HG02571 (cell line): ENCODE measurements around the gene AUH.

Experiments
- ATAC-seq: cut with Tn5 transposase; IDR thresholded peaks from one replicate; pipeline ENCODE4 v1.9.1; 2021; ENCODE audit warnings: mild to moderate bottlenecking, moderate library complexity; ENCODE audit not compliant: unreplicated experiment

AUH gene

DNA sequence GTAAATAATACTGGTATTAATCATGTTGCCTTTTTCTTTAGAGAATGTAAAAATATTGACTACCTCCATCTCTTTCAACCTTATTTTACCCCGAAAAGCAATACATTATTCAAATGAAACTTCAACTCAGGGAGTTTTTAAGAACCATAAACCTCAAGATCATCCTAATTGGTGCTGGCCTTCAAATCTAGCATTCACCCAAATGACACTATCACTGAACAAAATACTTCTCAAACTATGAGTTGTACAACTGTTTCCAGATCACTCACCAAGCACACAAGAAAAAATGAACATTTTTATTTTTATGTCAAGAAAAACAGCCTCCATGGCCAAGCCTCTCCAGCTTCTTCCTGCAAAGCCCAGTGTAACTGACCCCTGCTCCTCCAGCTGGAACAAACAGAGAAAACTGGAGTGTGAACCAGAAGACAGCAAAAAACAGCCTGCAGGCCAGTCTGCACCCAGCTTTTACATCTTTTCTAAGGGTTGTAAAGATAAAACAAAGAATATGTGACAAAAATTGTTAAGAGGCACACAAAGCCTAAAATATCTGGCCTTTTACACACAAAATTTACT lies 21.2 kb downstream of the AUH start:
- no peak for ATAC-seq

DNA sequence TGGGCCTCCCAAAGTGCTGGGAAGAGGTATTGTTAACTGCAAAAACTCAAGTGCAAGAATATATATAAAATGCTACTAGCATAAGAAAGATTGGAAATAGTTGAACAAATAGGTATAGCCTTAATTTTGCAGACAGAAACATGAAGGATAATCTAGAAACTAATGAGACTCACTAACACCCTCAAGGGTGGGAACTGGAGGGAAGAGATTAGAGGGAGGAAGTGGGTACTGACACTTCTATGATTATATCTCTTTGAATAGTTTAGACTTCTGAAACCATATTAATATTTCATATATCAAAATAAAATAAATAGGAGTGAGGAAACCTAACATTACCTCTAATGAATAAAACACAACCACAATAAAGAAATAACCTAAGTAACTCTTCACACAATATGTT lies 23.0 kb downstream of the AUH start:
- no peak for ATAC-seq

DNA sequence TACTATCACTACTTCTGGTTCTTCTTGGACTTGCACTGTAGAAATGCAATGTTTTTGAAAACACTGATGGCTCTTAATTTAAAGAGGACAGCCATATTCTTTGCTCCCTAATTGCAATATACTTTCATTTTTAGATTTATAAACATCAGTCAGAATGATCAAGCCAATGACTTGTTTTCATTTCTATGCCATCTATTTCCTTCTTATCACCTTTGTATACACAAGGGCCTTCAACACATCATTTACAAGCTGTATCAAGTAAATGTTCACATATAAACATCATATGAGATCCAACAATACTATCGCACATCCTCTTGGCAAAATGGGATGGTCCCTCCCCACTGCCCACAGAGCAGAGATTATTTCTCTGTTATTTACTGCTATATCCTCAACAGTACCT lies 24.9 kb downstream of the AUH start:
- no peak for ATAC-seq

DNA sequence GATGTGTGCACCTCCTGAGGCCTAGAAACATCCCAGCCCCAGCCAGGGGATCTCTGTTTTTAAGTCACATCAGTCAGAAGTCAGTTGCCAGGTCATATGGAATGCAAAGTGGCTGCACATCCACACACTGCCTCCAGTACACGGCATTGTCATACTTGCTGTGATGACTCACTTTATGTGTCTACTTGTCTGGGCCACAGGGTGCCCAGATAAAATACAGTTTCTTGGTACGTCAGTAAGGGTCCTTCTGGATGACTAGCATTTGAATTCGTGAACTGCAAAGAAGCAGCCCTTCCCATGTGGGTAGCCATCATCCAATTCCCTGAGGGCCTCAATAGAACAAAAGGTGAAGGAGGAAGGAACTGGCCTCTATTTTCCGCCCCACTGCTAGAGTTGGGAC lies 27.7 kb downstream of the AUH start:
- no peak for ATAC-seq

DNA sequence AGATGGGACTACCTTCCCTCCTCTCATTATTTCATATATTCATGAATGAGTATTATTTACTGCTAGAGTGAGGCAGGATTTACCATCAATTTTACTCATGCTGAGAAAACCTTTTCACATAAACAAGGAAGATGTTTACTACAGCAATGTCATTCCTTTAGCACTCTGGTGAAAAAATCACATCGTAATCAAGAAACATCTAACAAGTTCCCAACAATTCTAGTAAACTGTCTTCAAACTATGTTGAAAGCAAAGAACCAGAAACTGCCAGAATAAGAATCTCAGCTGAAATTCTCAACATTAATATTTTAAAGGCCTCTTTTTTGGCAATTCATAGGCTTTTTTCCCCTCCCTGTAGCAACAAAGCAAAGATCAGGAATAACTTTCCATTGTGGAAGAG lies 28.2 kb downstream of the AUH start:
- ATAC-seq: no peak

DNA sequence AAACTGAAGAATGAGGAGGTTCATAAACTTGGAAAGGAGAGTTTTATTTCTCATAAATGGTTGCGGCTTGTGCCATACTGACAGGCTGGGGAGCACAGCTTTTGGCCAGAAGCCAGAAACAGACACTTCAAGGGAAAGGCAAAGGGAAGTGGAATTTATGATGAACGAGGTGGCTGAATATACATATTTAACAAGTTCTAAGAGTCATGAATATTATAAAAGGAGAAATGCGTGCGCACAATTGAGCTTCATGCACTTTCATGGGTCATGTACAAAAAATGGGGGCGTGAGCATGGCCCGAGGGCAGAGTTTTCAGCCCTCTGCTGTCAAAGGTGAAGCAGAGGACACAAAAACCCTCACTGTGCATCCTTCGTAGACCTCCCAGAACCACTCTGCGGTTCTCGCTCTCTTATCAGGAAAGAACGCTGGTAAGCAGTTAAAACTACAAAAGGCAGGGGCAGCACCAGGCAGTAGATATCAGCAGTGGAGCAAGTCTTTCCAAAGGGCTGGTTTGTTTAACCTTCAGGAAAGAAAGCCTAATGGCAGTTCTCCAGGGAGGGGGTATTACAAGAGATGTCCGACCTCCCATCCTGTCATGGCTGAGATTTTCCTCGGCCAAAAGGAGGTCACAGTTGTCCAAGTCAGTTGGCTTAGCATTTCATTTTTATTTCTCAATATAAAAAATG lies 29.0 kb downstream of the AUH start:
- no peak for ATAC-seq

DNA sequence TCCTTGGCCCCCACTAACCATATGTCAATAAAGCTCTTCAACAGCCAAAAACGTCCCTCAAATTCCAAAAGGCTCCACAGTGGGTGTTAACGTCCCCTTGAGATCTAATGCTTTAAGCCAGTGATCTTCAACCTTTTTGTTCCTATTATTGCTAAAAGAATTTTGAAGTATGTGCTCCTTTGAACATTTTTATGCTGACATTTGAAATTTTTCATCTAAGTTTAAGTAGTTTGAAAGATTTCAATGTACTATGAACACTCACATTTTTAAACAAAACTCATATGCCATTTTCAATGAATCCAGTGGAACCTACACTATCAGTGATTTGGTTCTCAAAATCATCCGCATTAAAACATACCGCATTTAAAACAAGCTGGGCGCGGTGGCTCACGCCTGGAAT lies 29.9 kb downstream of the AUH start:
- no peak for ATAC-seq

DNA sequence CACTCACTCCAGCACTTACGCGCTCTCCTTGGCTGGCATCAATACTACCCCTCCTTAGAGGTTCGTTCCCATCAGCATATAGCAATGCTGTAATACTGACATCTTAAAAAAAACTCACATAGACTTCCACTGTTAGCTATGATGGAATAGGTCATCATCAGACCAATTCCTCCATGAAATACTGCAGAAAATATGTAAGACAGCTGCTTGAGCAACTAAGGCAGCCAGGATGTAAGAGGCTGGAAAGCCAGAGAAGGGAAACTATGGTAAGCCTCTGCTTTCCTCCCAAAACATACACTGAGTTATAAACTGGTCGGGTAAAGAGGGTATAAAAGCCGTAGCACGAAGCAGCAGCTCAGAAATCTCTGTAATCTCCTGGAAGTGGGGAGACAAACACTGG lies 33.5 kb downstream of the AUH start:
- no peak for ATAC-seq

DNA sequence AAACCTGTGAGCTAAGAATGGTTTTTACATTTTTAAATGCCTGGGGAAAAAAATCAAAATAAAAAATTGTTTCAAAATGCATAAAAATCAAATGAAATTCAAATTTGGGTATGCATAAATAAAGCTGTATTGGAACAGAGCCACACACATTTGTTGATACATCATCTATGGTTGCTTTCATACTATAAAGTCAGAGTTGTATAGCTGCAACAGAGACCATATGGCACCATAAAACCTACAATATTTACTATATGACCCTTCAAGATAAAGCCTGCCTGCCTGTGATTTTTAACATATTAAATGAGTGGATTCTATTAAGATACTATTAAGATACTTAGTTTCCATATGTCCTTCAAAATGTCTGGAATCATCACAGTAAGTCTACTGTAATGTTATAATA lies 40.0 kb downstream of the AUH start:
- no peak for ATAC-seq

DNA sequence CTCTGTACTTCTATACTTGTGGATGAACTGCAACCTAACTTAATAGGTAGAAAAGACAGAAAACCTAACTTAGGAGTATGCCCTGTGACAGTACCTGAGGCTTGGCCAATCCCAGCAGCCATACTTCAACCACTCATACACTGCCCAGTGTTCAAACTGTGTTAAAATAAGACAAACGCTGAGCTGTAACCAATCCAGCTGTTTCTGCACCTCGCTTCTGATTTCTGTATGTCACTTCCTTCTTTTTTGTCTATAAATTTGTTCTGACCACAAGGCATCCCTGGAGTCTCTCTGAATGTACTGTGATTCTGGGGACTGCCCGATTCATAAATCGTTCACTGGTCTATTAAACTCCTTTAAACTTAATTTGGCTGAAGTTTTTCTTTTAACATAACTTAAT lies 41.4 kb downstream of the AUH start:
- ATAC-seq: no peak

DNA sequence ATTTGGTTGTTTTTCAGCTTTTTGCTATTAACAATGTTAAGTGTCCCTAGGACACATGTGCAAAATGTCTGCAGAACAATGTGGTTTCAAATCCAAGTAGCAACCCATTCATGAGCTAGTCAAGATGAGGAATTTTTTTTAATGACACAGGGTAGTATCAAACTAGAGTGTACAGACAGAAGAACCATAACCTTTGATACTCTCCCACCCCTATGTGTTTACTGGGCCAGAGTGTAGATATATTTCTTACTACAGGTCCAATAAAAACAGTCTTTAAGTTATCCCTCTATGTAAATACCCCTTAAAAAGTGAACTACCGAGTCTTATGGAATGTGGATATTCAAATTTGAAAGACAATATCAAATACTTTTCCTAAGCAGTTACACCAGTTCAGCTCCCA lies 45.6 kb downstream of the AUH start:
- ATAC-seq: no peak

DNA sequence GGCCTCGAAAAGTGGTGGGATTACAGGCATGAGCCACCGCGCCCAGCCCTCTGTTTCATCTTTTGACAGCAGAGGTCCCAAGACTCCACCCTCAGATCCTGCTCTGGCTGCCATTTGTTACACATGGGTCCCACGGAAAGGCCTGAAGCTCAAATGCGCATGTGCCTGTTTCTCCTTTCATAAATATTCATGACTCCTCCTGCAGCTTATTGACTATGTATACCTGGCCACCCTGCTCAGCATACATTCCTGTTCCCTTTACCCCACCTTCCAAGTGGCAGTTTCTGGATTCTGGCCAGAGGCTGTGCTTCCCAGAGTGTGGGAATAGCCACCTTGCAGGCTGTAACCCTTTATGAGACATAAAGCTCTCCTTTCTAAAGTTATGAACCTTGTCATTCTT lies 46.5 kb downstream of the AUH start:
- ATAC-seq: no peak

DNA sequence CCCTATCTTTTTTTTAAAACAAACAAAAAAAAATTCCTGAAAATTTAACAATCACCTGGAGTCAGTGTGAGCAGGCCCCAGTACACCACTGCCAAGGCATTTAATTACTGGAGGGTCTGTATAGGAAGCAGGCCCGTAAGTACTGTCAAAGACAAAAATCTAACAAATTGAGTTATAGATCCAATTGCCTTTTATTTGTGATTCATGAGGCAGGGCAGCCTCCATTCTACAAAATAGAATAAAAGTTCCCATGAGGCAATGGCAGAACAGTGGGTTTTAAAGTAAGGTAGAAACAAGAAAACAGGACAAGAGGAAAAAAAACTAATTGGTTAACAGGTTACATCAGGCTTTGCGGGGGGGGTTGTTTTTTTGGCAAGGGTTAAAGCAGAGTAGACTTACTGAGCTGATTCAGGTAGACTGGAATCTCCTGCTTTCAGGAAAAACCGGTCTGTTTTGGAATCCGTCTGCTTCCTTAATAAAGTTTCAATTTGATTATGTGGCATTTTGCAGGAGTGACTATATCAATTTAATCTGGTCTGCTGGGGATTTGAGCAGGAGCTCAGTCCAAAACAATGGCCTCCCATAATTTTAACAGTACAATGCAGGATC lies 48.9 kb downstream of the AUH start:
- ATAC-seq: no peak

DNA sequence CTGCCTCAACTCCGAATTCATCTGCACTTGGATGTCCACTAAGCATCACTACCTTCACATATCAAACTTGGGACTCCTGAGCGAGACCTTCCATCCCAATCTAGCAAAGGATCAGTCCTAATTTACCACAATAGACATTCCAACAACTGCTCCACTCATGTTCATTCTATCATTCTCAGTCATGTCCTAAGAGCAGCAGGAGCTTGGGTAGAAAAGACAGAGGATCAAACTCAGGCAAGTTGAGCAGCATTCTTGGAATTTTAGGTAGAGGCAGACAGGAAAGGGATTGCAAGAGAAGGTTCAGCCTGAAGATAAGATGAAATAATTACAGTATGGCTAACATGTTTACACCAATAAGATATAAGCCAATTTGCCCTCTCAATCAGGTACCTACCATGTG lies 51.7 kb downstream of the AUH start:
- no peak for ATAC-seq

DNA sequence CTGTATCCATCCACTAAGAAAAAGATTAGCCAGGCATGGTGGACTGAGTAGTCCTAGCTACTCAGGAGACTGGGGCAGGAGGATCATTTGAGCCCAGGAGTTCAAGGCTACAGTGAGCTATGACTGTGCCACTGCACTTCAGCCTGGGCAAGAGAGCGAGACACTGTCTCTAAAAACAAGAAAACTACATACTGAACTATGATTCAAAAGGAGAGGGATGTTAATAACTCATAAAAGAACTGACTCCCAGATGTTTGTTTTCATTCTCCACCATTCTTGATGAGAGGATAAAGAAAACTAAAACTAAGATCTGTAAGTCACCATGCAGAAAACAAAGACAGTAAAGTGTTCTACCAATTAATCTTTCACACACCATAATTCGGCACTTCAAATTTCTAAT lies 53.5 kb downstream of the AUH start:
- no peak for ATAC-seq

DNA sequence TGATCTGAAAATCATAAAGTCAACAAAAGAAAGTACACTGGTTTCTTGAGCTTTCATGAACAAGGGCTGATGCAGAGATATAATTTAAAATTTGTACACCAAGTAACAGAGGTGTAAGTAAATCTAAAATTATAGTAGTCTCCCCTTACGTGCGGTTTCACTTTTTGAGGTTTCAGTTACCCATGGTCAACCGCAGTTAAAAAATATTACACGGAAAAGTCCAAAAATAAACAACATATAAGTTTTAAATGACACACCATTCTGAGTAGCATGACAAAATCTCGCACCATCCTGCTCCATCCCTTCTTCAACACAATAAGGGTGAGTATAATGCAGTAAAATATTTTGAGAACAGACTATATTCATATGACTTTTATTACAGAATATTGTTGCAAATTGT lies 54.4 kb downstream of the AUH start:
- ATAC-seq: no peak

DNA sequence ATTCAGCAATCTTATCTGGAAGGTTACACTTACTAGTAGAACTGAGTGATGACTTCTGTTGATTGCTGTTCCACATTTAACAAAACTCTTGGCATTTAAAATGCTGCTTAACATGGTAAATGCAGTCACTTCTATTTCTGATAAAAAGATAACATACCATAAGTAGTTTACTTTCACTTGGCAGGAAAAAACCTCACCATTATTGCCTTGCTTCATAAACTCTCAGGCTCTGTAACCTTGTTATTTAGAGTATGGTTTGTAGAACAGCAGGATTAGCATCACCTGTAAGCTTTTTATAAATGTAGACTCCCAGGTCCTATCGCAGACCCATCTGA lies 55.5 kb downstream of the AUH start:
- ATAC-seq: no peak

DNA sequence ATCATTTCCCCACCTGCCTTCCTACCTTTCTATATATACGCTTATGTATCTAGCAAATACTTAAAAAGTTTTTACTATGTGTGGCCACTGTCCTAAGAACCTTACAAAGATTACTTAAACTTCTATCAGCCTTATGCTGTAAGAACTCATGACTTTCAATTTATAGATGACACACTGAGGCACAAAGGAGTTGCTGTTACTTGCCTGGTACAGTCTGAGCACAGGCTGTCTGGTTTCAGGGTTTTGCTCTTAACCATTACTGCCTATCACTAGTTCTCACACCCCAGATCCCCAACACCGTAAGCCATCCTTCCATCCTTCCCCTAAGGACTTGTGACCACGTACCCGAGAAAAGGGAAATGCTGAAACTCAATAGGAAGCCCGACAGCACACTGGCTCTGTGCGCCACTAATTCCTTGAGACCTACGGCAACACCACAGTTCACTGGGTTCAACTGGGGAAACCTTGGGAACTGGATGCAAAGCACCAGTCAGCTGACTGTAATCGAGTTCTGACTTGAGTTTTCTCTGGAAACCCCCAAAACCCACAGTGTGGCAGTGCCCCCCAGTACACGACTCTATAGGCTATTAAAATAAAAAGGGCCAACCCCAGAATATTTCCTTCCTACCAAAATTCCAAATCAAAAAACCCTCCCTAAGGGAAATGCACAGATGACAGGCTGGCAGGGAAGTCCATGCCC lies 56.0 kb downstream of the AUH start:
- no peak for ATAC-seq

DNA sequence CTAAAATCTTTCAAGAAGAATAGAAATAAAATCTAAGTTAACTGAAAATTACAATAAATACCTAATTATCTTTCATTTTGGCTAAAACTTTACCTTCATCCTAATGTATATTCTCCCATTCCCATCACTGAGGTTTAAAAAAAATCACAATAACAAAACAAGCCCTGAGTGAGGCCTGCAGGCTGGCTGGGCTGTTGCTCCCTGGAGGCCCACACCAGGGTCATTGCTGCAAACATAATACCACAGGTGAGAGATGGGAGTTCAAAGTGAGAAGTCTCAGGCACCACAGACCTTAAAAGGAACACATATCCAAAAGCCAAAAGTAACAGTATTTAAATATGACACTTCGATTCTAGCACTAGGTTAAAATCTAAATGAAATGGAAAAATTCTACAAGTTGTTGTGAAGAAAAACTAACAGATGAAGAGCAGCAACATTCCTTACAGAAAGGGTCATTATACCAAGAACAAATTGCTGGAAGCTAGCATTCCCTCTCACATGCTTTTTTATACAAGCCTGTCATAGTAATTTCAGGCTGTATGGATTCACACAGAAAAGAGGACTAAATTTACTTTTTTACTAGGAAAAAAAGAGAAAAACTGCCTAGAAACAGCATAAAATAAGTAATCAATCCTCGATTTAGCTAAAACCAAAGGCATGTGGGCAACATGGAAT lies 57.8 kb downstream of the AUH start:
- no peak for ATAC-seq

DNA sequence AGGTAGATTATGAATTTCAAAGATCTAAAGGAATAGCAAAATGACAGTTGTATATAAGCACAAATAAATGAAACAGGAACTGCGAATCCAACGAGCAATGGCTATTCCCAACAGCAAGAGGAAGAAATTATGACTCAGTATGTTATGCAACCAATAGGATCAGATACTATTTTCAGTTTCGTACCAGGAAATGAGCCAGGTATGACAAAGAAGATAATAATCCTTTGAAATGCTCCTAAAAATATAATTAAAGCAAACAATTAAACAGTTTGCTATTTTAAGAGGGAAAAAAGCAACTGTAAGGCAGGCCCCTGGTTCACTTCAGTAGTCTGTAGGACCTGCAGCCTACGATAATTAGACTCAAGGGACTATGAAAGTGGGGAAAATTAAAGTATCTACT lies 58.9 kb downstream of the AUH start:
- ATAC-seq: no peak

DNA sequence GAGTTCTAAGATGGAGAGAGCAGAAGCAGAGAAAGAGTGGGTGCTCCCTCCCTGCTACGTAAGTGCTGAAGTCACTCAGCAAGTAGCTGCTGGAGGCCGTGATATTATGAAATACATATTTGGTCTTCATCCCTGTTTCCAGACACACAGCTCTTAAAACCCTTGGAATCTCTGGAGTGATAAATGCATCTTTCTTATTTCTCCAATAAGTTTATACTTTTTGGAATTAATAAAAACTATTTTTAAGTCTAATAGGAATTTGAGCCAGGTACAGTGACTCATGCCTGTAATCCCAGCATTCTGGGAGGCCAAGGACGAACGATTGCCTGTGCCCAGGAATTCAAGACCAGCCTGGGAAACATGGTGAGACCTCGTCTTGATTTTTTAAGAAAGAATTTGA lies 60.6 kb downstream of the AUH start:
- ATAC-seq: no peak

DNA sequence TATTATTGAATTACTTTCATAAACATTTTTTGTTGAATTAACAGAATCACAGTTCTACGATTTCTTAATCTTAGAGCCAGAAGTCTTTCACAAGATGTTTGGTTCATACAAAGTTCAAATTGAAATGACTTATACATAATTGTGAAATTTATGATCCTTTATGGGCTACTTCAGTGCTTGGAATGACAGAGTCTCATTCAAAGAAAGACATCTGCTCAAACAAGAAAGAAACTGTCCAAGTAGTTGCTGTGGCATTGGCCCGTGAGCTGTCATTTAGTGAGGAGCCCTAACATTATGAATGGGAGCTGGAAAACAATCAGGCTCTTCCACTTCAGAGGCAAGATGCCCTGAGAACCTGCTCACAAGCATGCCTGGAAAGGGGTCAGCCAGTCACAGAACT lies 63.4 kb downstream of the AUH start:
- no peak for ATAC-seq
